Frontal cortex (tissue), 4 donors: ENCODE results near the gene TAC4. TPM values are rescaled to one million over a fixed set of nuclear protein-coding genes. Genes with fewer than 3 reads are reported as not detected.

Experiments used
- DNase-seq, 2 donors: peaks; one replicate each; pipeline ENCODE4 v3.0.0; 2012; ENCODE audit warnings: low spot score in 2 of 2
- FAIRE-seq: peaks from 2 replicates; lab custom pipeline; 2012; peaks lifted over from hg19 to GRCh38; lab: Jason Lieb, UNC
- total RNA-seq: library from RNA; depleted of rRNA; stranded (reverse); fragments of >200 nt; gene quantifications from one replicate; pipeline ENCODE4 v1.2.3, GENCODE V29; 2014
- donor health status: control.
- donor health status: control.
- donor health status: control.

TAC4 gene, protein sequence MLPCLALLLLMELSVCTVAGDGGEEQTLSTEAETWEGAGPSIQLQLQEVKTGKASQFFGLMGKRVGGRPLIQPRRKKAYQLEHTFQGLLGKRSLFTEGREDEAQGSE
- total RNA-seq = not detected

DNA sequence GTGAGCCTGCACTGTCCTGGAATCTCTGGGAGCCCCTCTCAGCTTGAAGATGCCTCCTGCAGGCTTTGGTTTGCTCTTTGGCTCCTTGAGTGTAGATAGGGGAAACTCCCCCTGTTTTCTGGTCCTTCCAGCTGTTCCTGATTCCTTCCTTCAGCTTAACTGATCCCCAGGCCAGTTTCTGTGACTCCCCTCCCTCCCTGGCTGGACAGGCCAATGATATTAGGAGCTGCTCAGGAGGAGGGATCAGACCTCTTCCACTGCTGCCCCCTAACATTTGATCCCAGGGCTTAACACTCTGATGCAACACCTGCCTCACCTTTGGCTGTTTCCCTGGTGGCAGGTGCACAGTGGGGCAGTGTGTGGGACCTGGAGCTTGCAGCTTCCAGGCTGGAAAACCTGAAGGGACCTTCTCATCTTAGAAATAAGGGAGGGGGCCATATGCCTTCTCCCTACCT lies at the start of gene TAC4:
TAC4 (minus strand) TSS at position 51 of the 455 bp plus-strand sequence. CDS start 52 bp downstream, outside the sequence.
- DNase-seq (no peak), FAIRE-seq (no peak)

DNA sequence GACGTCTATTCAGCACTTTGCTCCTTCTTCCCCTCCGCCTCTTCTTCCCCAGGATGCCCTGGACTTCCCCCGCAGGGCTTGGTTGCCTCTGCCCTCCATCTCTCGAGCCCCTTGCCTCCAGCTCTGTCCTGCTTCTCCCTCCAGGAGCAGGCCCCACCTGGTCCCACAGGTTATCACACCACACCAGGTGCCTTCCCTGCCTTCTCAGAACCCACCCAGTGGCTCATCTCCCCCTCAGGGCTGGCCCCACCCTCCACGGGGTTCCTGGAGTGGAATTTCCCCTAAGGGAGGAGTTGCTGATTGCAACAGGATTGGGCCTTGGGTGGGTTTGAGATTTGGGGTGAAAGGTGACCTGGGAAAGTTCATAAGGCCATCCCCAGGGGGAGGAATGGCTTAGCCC lies 49.0 kb upstream of the TAC4 start:
- no peak for DNase-seq
- FAIRE-seq = no peak

DNA sequence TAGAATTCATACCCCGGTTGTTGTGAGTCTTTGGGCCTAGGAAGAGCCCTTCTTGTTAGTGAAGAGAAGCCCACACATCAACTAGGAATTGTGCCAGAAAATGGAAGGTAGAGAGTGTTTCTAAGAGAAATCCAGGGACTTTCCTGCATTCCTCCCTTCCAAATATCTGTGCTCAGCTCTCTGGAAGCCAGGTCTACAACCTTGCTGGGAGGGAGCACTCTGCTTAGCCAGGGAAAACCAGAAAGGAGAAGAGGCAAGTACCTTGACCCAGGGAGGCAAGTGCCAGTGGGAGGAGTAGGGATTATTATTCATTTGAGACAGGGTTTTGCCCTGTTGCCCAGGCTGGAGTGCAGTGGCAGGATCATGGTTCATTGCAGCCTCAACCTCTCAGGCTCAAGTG lies 48.4 kb upstream of the TAC4 start:
- FAIRE-seq (no peak), DNase-seq (no peak)

DNA sequence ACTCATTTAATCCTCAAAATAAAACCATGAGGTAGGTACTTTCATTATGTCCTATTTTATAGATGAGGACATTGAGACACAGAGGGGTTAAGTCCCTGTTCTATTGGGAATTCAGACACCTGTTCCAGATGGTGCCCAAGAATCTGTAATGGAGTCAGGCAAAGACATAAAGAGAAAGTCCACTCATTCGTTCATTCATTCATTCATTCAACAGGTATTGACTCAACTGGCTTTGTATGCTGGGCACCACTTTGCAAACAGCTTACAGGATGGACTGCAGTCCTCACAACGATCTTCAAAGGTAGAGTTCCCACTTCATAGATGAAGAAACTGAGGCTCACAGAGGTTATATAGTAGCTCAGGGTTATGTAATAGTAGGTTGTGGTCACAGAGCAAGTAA lies 47.9 kb upstream of the TAC4 start:
- FAIRE-seq (no peak), DNase-seq (no peak)

DNA sequence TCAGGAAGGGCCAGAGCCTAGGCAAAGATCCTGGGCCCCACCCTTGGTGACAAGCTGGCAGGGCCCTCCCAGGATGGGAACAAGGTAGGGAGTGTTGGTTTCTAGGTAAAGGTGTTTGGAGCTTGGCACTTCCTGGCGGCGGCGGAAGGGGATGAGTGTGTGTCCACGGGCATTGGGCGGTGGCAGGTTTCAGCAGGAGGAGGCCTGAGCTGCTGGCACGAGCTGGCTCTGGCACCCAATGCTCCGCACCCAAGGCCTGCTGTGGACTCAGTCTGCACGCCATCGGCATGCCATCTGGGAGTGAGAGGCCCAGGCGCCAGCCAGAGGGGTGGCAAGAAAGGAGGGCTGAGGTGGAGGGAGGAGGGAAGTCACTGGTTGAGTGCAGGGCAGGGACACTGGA lies 46.9 kb upstream of the TAC4 start:
- FAIRE-seq = no peak
- no peak for DNase-seq

DNA sequence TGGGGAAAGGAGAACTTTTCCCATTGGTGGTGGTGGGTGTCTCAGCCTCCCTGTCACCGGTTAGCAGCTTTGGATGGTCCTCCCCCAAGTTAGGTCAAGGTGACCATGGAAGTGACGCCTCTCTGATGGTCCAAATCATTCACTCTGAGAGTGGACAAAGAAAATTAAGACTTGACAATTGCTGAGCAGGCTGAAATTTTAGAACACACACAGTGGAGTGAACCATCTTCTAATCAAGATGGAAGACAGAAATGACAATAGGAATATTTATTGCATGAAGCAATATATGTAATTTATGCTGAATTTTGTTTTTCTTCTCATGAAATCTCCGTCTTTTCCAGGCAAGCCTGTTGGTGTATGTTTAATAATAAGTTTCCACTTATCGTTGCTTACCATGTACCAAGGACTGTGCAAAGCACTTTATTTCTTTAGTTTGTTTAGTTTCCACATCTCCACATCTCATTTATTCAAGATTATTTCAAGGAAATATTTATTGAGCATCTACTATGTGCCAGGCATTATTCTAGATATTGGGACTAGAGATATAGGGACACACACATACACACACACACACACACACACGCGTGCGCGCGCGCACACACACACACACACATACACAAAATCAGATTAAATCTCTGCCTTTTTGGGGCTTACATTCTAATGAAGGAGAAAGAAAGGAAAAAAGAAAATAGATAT lies 44.0 kb upstream of the TAC4 start:
- DNase-seq = no peak
- no peak for FAIRE-seq

DNA sequence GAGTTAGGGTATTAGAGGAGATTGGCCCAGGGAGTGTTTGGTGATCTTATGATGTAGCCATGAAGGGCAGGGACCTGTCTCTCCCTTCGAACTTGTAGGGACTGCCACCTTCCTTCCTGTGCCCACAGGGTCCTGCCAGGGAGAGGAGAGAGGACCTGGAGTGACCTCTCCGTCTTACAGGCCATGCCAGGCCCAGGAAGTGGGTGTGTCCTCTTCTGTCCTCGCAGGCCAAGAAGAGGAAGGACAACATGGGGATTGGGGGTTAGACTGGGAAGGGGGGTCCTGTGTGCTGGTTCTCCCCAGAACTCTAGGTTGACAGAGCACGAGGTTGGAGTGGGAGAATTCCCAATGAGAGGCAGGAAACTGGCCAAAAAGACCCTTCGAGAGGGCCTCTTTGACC lies 43.4 kb upstream of the TAC4 start:
- no peak for DNase-seq
- no peak for FAIRE-seq

DNA sequence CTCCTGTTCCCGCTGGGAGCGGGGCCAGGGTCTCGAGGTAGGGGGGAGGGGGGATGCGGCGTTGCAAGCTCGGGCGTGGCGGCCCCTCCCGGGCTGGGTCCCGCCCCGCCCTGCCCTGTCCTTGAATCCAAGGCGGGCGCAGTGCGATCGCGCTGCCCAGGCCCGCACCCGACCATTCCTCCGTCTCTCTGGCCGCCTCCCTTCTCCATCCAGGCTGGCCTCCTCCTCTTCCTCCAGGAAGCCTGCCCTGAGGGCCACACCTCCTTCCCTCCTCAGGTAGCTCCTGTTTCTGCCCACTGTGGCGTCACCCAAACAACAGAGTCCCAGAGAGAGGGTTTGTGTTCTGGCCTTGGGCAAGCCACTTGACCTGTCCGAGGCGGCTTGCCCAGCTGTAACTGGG lies 43.0 kb upstream of the TAC4 start:
- FAIRE-seq = no peak
- DNase-seq = no peak

DNA sequence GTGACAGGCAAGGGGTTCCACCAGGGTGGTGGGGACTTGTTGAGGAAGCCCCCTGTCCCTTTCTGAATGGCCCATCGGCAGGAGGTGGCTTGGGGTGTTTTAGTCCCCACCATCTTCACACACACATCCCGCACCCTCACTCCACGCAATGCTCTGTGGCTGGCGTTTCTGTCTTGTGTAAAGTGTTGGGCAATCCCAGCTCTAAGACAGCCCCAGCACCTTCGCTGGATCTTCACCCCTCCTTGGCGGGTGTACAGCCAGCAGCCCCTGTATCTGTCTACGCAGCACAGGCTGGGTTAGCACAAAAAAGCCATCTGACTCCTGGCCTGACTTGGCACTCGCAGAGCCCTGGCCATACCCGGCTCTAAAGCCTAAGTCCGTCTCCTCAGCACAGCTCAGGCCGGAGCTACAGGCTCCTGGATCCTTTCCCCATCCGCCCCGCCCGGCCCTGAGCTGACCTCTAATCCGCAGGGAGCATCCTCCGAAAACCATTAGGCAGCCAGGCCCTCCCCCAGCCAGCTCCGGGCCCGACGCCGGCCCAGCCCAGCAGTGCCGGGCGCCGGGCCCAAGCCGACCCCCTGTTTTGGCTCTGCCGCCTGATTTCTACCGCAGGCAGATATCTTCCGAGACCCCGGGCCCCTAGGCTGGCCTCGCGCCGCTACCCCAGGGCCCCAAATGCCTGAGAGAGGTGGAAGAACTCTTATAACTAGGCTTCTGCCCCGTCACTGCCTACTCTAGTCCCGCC lies 42.4 kb upstream of the TAC4 start:
- DNase-seq = no peak
- FAIRE-seq = no peak

DNA sequence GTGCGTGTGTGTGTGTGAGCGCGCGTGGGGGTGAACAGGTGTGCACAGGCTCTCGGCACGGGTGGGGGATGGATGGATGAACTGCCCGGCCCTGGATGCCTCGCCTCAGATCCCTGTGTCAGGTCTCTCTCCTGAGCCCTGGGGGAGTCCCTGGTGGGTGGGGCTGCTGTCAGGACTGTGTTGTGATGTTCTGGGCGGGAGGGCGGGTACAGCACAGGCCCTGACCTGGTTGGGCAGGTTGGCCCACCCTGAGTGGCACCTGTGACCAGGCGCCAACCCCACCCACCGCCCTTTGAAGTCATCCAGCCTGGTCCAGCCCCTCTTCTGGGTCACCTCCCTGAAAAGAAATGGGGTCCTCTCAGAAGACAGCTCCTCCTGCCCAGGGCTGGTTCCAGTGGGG lies 41.6 kb upstream of the TAC4 start:
- FAIRE-seq (no peak), DNase-seq (no peak)

DNA sequence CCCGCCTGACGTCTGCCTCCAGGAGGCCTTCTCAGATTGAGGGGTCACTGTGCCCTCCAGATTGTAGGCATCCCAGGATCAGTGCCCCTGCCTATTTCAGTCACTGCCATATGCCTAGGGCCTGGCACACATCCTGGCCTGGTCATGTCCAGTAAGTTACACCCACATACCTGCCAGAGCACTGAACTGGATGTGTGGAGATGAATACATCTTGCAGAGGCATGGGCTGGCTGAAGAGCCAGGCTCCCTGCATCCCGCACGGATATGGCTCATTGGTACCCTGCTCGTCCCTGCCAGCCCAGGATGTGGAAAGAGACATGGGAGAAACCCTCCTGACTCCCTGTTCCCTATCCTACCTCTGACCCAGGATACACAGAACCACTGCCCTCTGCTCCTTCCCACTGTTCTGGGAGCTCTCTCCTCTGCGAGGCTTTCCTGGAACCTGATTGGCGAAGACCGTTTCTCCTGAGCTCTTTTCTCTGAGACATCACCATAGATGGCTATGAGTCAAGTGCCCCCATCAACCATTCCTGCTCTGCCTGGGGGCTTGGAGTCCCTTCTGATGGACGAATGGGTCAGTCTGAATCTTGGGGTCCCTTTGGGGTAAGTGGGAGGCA lies 40.0 kb upstream of the TAC4 start:
- DNase-seq (no peak), FAIRE-seq (no peak)

DNA sequence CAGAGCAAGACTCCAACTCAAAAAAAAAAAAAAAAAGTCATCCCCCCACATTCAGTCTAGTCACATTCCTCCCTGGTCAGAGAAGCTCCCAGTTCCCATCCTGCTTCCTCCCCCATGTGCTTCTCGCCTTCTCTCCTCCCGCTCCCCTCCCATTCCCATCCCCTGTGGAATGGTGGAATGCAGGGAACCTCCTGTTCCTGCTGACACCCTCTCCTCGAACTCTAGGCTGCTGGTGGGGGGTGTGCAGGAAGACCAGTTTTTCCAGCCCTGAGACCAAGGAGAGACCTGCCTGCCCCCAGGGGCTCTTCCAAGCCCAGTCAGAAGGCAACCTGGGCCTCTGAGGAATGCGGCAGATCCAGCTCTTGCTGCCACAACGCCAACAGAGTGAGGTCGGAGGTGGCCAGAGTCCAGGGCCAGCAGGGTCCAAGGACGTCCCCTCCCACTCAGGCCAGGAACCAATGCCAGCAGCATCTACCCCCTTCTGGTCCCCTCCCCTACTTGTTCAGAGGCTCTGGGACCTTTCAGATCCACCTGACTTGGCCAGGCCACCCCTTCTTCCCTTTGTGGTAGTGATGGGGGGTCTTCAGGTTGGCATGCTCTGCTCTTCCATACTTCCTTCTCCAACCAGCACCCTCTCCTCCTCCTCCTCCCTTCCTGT lies 39.3 kb upstream of the TAC4 start:
- no peak for DNase-seq
- FAIRE-seq = no peak

DNA sequence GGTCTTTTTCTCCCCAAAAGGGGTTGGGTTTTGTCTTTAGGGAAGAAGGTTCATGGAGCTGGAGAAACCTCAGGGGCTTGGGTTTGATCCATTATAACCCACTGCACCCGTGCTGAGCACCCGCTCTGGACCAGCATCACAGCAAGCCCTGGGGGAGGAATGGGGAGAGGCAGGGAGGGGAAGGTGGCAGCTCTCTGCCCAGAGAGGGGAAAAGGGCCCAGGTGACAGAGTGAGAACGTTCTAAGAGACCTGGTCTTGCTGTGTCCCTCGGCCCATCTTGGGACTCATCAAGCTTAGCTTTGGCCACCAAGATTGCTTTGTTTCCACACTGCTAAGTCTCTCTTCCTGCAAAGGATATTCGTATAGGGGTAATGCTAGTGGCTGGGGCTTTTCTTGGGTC lies 38.2 kb upstream of the TAC4 start:
- no peak for FAIRE-seq

DNA sequence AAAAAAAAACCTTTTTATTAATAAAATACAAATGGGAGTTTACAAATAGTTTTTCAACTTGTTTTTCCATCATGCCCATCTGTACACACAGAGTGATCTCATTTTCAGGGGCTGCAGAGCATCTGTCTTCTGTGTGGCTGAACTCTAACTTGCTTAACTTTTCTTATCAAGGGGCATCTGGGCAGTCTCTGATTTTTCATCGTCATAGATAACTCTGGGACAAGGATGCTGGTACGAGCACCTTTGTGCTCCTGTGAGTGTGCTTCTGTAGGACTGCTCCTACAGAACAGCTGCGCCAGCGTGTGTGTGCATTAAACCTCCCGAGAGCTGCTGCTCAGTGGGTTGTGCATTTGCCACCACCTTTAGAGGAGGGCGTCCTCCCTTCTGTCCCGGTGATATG lies 34.6 kb upstream of the TAC4 start:
- no peak for FAIRE-seq
- no peak for DNase-seq

More for the DNA sequence above, 38.2 kb upstream of the TAC4 start:
- no peak for DNase-seq

DNA sequence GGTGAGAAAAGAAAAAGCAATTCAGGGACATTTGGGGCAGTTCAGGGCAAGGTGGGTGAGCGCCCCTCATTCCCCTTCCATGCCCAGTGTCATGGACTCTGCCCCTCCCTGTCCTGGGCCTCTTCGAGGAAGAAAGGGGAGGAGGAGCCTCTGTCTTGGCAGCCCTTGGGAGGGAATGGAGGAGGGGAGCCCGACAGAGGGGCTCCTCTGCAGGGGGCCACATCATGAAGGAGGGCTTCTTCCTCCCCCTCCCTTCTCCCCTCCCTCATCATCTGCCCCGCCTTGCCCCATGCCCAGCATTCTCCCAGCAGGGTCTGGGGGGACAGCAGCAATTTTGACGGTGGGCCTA lies 33.2 kb upstream of the TAC4 start:
- DNase-seq (no peak), FAIRE-seq (no peak)

DNA sequence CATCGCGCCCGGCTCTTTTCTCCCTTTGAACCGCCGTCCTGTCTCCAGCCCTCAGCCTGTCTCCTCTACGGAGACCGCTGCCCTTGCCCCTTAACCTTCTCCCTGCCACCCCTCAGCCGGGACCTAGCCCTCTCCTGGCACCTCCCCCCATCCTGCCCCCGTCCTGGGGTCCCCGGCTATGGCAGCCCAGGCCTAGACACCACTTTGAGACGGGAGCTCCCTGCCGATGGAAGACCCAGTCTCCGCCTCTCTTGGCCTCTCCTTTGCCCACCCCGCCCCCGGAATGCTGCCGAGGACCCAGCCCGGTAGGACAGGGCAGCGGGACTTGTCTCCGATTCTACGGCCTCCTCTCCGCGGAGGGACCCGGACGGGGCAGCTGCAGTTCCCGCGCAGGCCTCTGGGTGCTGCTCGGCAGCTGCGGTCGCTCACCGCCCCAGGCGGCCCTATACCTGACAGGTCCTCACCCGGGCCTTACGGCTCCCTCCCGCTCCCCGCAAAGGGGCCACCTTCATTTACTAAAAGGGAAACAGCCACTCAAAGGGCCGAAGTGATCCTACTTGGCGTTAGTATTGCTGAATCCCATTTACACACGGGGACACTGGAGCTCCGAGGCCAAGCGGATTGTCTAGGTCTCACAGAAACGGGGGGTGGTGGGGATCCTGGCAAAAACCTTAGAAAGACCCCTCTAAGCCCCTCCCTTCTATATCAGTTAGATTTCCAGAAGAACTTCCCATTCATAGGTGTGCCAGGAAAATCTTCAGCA lies 32.6 kb upstream of the TAC4 start:
- DNase-seq = peak; percentile 64 to 89
- no peak for FAIRE-seq

DNA sequence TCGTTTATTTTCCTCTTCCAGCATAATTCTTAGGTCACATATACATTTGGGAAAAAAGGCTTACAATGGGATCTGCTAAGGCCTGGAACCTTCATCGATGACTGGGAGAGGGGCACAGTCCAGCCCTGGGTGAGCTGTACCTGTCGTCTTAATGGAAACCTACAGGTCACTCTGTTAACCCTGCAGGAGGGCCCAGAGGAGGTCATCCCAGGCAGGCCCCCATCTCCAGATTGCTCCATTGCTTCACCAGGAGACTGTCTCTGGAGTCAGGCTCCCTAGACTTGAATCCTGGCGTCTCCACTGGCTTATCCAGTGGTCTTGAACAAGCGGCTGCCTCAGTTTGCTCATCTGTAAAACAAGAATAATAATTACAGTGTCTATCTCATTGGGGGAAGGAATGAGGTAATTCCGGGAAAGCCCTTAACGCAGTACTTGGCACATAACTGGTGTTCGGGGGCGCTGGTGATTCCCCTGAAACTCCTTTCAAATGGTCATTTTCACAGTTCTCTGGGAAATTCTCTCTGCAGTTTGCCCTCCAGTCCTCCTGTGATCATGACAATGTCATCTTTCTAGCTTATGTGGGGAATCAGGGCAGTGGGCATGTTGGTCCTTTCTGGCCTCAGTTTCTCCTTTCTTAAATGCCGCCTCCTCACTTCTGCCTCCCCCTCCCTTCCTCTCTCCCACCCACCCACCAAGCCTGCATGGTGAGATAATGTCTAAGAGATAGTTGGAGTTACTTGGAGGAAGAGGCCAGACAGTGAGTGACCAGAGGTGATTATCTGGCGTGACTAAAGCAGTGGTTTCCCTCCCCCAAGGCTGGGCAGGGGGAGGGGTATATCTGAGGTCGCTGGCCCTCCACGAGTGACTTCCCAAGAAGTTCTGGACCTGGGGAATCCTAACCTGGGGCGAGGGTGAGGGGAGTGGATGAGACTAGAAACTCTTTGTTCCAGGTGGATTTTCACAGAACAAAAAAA lies 31.3 kb upstream of the TAC4 start:
- FAIRE-seq = no peak

DNA sequence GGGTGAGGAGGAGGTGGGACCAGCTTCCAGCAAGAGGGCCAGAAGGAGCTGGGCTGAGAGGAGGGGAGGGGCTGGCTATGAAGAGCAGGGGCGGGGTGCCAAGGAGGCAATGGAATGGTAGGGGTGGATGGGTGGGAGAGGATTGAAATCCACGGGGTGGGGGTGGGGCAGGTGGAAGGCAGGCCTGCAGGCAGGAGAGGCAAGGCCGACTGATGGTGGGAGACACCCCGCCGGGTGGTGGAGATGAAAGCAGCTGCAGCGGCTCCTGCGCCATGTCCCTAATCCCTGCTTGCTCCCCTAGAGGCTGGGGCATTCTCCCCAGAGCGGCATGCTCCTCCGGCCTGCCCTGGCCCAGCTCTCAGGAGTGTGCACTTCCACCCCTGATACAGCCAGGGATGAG lies 27.8 kb upstream of the TAC4 start:
- no peak for DNase-seq
- FAIRE-seq = no peak

More for the DNA sequence above, 31.3 kb upstream of the TAC4 start:
- no peak for DNase-seq

DNA sequence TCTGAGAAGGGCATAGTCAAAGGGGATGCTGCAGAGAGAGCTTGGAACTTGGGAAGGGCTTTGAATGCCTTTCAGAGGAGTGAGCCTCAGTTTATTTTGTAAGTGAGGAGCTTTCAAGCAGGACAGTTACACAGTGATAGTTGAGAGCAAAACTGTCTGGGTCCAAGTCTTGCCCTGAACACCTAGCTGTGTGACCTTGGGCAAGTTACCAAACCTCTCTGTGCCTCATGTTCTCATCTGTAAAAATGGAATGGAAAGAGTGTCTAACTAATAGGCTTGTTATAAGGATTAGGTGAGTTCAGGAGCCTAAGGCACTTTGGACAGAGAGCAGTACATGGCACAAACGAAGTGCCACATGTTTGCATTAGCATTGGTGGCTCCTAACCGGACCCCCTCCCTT lies 27.0 kb upstream of the TAC4 start:
- DNase-seq (no peak), FAIRE-seq (no peak)
